Globus pallidus (tissue), 1 donor: Measurements from ENCODE around the gene SLC22A31.

ENCODE experiments used
- DNase-seq: peaks from one replicate; pipeline ENCODE4 v3.0.0-alpha.2; 2015; ENCODE audit warnings: low spot score

SLC22A31 gene

DNA sequence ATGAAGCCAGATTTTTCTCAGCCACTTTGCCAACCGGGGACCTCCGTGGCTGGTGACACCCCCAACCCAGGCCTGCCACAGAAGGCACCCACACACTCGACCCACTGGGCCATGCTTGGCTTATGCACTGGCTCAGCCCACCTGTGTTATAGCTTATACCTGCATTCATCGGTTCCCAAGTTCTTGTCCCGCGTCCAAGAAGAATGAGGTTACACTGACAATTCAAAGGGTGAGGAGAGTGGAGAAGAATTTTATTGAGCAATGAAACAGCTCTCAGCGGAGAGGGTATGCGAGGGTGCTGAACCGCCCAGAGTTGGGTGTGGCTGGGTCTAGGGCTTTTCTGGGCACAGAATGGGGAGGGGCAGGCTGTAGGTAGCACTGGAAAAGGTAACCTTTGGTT lies 51.0 kb downstream of the SLC22A31 start:
- DNase-seq = no peak

DNA sequence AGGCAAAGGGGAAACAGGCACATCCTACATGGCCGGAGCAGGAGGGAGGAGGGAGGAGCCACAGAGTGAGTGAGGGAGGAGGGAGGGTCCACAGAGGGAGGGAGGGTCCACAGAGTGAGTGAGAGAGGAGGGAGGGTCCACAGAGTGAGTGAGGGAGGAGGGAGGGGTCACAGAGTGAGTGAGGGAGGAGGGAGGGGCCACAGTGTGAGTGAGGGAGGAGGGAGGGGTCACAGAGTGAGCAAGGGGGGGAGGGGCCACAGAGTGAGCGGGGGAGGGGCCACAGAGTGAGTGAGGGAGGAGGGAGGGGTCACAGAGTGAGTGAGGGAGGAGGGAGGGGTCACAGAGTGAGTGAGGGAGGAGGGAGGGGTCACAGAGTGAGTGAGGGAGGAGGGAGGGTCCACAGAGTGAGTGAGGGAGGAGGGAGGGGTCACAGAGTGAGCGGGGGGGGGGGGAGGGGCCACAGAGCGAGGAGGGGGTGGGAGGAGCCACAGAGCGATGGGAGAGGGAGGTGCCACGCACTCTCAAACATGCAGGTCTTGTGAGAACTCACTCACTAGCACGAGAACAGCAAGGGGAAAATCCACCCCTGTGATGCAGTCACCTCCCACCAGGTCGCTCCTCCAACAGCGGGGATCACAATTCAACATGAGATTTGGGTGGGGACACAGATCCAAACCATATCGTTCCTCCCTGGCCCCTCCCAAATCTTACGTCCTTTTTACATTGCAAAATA lies 53.1 kb downstream of the SLC22A31 start:
- no peak for DNase-seq

DNA sequence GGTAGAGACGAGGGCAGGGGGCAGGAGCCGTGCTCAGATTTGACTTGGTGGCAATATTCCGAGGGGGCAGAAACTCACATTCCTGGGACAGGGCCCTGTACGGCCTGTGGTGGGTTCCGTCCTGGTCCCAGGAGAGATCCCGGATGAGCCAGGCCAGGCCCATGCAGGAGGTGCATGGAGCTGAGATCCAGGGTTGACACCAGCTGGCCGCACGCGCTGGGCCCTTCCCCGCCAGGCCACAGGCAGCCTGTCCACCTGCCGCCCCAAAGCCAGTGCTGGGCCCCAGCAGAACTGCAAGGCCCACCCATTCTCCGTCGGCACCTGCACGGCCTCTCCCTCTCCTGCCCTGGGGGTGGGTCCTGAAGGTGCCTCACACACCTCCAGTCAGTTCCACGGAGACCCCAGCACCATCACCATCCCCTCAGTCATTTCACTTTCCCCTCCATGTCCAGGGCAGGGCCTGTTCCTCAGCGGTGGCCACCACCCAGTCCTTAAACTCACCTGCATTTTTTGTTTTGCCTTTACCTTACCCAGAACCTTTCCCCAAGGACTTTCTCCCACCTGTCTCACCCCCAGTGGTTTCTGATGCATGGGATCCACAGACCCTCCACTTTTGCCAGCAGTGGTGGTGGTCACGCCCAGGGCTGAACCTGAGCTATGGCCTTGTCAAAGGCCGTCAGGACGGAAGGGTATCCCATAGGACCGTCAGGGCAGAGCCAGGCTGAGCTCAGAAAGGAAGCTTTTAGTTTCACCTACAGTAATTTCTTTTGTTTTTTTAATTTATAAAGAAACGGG lies 53.9 kb downstream of the SLC22A31 start:
- no peak for DNase-seq
